ENCODE results near the gene AGTPBP1.

GRCh38 chr9:85645909-85646627 lies 95.7 kb downstream of the AGTPBP1 start:
- no peak for TF ChIP-seq ZNF785 (CRISPR knock-in tag; IDR thresholded peaks at IDR 0.05)
- no peak for TF ChIP-seq JUND (IDR thresholded peaks at IDR 0.05; ENCODE audit: borderline replicate concordance, low read depth, low read length)
- no peak for TF ChIP-seq JUND (tag; IDR thresholded peaks at IDR 0.05; ENCODE audit: borderline replicate concordance, low read depth, low read length)

Measured in K562 (cell line).